Measurements from ENCODE around the gene WDR74. TPM values are rescaled to one million over a fixed set of nuclear protein-coding genes. Genes with fewer than 3 reads are reported as not detected.

WDR74 gene
- total and polyA plus RNA-seq, 9 of the 15 experiments (the other 6 are each of a cell fraction or from before 2014, with no cell fraction given) = 32.7 to 210 (median 114) TPM

GRCh38 chr11:62880803-62881578 lies 41.6 kb upstream of the WDR74 start, which contains the start of gene SLC3A2 (continued):
- TF ChIP-seq GTF2E2 (tag; IDR thresholded peaks at IDR 0.05) (peak; percentile 52; the same call in 1 of the 2 replicates), EZH2 (IDR thresholded peaks at IDR 0.05; ENCODE audit: borderline replicate concordance, low read depth, low read length) (no peak), SAP30 (IDR thresholded peaks at IDR 0.05; ENCODE audit: borderline replicate concordance, insufficient read depth, low read depth, low read length, poor library complexity, severe bottlenecking) (peak; percentile 59), CREB5 (CRISPR knock-in tag; IDR thresholded peaks at IDR 0.05) (no peak), GABPB2 (CRISPR knock-in tag; conservative IDR thresholded peaks at IDR 0.05) (no peak), CLOCK (CRISPR knock-in tag; IDR thresholded peaks at IDR 0.05; ENCODE audit: borderline replicate concordance) (no peak), TAL1 (IDR thresholded peaks at IDR 0.05) (no peak), ZNF398 (CRISPR knock-in tag; IDR thresholded peaks at IDR 0.05) (no peak), ZNF263 (CRISPR knock-in tag; IDR thresholded peaks at IDR 0.05; ENCODE audit: borderline replicate concordance) (peak; percentile 52; the same call in 1 of the 2 replicates), HDAC3 (IDR thresholded peaks at IDR 0.05; ENCODE audit: borderline replicate concordance, partially characterized antibody) (no peak), ZC3H4 (CRISPR knock-in tag; IDR thresholded peaks at IDR 0.05; ENCODE audit: borderline replicate concordance) (peak; percentile 87; the same call in 1 of the 2 replicates), YY1 (IDR thresholded peaks at IDR 0.05; ENCODE audit: borderline replicate concordance in 1 of 3, control insufficient read depth in 1 of 3, extremely low read depth in 1 of 3, insufficient read depth in 3 of 3, insufficient read length in 1 of 3, insufficient replicate concordance in 2 of 3, low read depth in 1 of 3, low read length in 2 of 3) (peak; percentile 38 to 89 (median 65)), ZKSCAN3 (CRISPR knock-in tag; IDR thresholded peaks at IDR 0.05) (no peak), POLR3G (IDR thresholded peaks at IDR 0.05; ENCODE audit: extremely low read depth, insufficient read length, insufficient replicate concordance) (no peak), PCBP2 (IDR thresholded peaks at IDR 0.05; ENCODE audit: low read depth, low read length, poor library complexity, severe bottlenecking) (no peak), ZNF583 (CRISPR knock-in tag; IDR thresholded peaks at IDR 0.05) (no peak), ZNF717 (CRISPR knock-in tag; IDR thresholded peaks at IDR 0.05) (no peak), TEAD2 (tag; IDR thresholded peaks at IDR 0.05) (no peak), ZNF3 (CRISPR knock-in tag; IDR thresholded peaks at IDR 0.05) (no peak), NCOR1 (IDR thresholded peaks at IDR 0.05) (peak; percentile 22; the same call in 1 of the 2 replicates)

Data from K562 (cell line).